A673 (cell line): ENCODE measurements around the gene ROR1.

ENCODE experiments used
- CTCF ChIP-seq: fragments of 300-800, 200-600 bp; sonication (generic); conservative IDR thresholded peaks from 2 replicates; pipeline ENCODE4 v1.5.1; 2017; ENCODE audit warnings: low read depth, mild to moderate bottlenecking, antibody characterized with exemption, low read length, moderate library complexity, mixed read lengths
- EZH2 ChIP-seq: fragments of 200-600 bp; sonication (generic); IDR thresholded peaks from 2 replicates; pipeline ENCODE4 v1.6.1; 2017; ENCODE audit warnings: borderline replicate concordance, low read depth, mild to moderate bottlenecking, mixed read lengths, antibody characterized with exemption, low read length; ENCODE audit not compliant: poor library complexity, severe bottlenecking

- TF ChIP-seq CTCF (no peak), EZH2 (no peak)
Observed at GRCh38 chr1:63980740-63981407, 207.1 kb downstream of the ROR1 start.
